HEK293 (cell line): ENCODE data around the gene PAFAH1B2.

Experiments
- CTCF ChIA-PET: fragments of 350-600 bp; formaldehyde crosslinking; extraction: SDS; loops from one replicate; lab custom pipeline; 2021; ENCODE audit warnings: antibody characterized with exemption; lab: Yijun Ruan, JAX
- POLR2A ChIA-PET: fragments of 300-600 bp; formaldehyde crosslinking; extraction: SDS; loops from one replicate; lab custom pipeline; 2020; ENCODE audit warnings: antibody characterized with exemption, inconsistent platforms; lab: Yijun Ruan, JAX
- H3K27ac ChIP-seq: fragments of 200-500 bp; sonication (Bioruptor generic); 2 replicates; pipeline ENCODE4 v1.5.1; 2014; ENCODE audit warnings: low read depth, low read length, control low read depth, inconsistent platforms; ENCODE audit errors: extremely low read depth
- H3K36me3 ChIP-seq, 2 experiments: fragments of 200-500 bp in 1 of 2; sonication (Bioruptor generic) in 1 of 2; 1 replicate in 1 of 2; 2 replicates in 1 of 2; pipeline ENCODE4 v1.5.1; 2014 to 2017; ENCODE audit warnings: inconsistent platforms in 2 of 2, low read length in 2 of 2; ENCODE audit not compliant: control insufficient read depth in 2 of 2, insufficient read depth in 1 of 2
- H3K4me1 ChIP-seq: fragments of 200-500 bp; sonication (Bioruptor generic); 2 replicates; pipeline ENCODE4 v1.5.1; 2014; ENCODE audit warnings: mild to moderate bottlenecking, low read length, inconsistent platforms; ENCODE audit not compliant: control insufficient read depth, insufficient read depth
- H3K4me3 ChIP-seq: 2 replicates; pipeline ENCODE4 v1.5.1; 2011; ENCODE audit warnings: low read depth, mild to moderate bottlenecking, control low read depth, low read length, moderate library complexity
- H3K9me3 ChIP-seq: fragments of 200-500 bp; sonication (Bioruptor generic); 2 replicates; pipeline ENCODE4 v1.5.1; 2014; ENCODE audit warnings: low read depth, low read length, inconsistent platforms; ENCODE audit not compliant: control insufficient read depth, insufficient read depth
- GLIS1 ChIP-seq: fragments of 450-650 bp; formaldehyde crosslinking; IDR thresholded peaks from 2 replicates; pipeline ENCODE4 v1.5.1; 2016; ENCODE audit warnings: missing biosample characterization, missing genetic modification characterization
- IKZF3 ChIP-seq: fragments of 450-650 bp; IDR thresholded peaks from 2 replicates; pipeline ENCODE4 v1.5.0; 2018; ENCODE audit warnings: missing biosample characterization, mild to moderate bottlenecking, missing genetic modification characterization, moderate library complexity
- MZF1 ChIP-seq: fragments of 450-650 bp; formaldehyde crosslinking; IDR thresholded peaks from 2 replicates; pipeline ENCODE4 v1.5.1; 2017; ENCODE audit warnings: missing biosample characterization, missing genetic modification characterization, borderline replicate concordance
- ZBTB20 ChIP-seq: fragments of 450-650 bp; formaldehyde crosslinking; IDR thresholded peaks from 2 replicates; pipeline ENCODE4 v1.5.1; 2016; ENCODE audit warnings: missing biosample characterization, missing genetic modification characterization
- ZNF175 ChIP-seq: fragments of 450-650 bp; formaldehyde crosslinking; IDR thresholded peaks from 2 replicates; pipeline ENCODE4 v1.5.1; 2016; ENCODE audit warnings: missing biosample characterization, missing genetic modification characterization
- ZNF223 ChIP-seq: fragments of 450-650 bp; formaldehyde crosslinking; IDR thresholded peaks from 2 replicates; pipeline ENCODE4 v1.5.1; 2016; ENCODE audit warnings: missing biosample characterization, missing genetic modification characterization
- ZNF37A ChIP-seq: fragments of 450-650 bp; IDR thresholded peaks from 2 replicates; pipeline ENCODE4 v1.5.1; 2018; ENCODE audit warnings: missing biosample characterization, missing genetic modification characterization
- ZNF404 ChIP-seq: fragments of 450-650 bp; formaldehyde crosslinking; IDR thresholded peaks from 2 replicates; pipeline ENCODE4 v1.5.1; 2017; ENCODE audit warnings: missing biosample characterization, missing genetic modification characterization
- ZNF555 ChIP-seq: fragments of 450-650 bp; formaldehyde crosslinking; conservative IDR thresholded peaks from 2 replicates; pipeline ENCODE4 v1.5.1; 2017; ENCODE audit warnings: missing biosample characterization, mild to moderate bottlenecking, missing genetic modification characterization, inconsistent platforms
- ZNF624 ChIP-seq: fragments of 450-650 bp; formaldehyde crosslinking; IDR thresholded peaks from 2 replicates; pipeline ENCODE4 v1.5.1; 2017; ENCODE audit warnings: missing biosample characterization, missing genetic modification characterization
- ZNF626 ChIP-seq: fragments of 450-650 bp; sonication (Bioruptor Pico); formaldehyde crosslinking; IDR thresholded peaks from 2 replicates; pipeline ENCODE4 v1.5.1; 2018; ENCODE audit warnings: missing biosample characterization, missing genetic modification characterization, inconsistent platforms
- ZNF768 ChIP-seq: fragments of 450-650 bp; formaldehyde crosslinking; IDR thresholded peaks from 2 replicates; pipeline ENCODE4 v1.5.1; 2018; ENCODE audit warnings: missing biosample characterization, mild to moderate bottlenecking, missing genetic modification characterization
- ZSCAN23 ChIP-seq: fragments of 450-650 bp; formaldehyde crosslinking; IDR thresholded peaks from 2 replicates; pipeline ENCODE4 v1.5.1; 2016; ENCODE audit warnings: missing biosample characterization, missing genetic modification characterization
- TF ChIP-seq, protein P1 (sequence below): fragments of 450-650 bp; formaldehyde crosslinking; IDR thresholded peaks from 2 replicates; pipeline ENCODE4 v1.5.1; 2016; ENCODE audit warnings: missing biosample characterization, missing genetic modification characterization

Gene PAFAH1B2

GRCh38 chr11:117194267-117194666, 50.2 kb downstream of the PAFAH1B2 start:
- Histone ChIP-seq H3K4me1 (no peaks in the 10 kb centered on the region), H3K27ac (no peak overlapping the region), H3K9me3 (no peaks in the 10 kb centered on the region), H3K4me3 (no peak overlapping the region), H3K36me3 (peaks cover 0 to 62% of the 10 kb centered on the region in 2 experiments; a peak in 1 of 3 replicates)
- TF ChIP-seq ZNF768 (tag by site-specific recombination) (no peak), ZBTB20 (tag by site-specific recombination) (no peak), ZNF555 (tag by site-specific recombination) (no peak), ZNF404 (no peak)
- TF ChIP-seq, protein P1, sequence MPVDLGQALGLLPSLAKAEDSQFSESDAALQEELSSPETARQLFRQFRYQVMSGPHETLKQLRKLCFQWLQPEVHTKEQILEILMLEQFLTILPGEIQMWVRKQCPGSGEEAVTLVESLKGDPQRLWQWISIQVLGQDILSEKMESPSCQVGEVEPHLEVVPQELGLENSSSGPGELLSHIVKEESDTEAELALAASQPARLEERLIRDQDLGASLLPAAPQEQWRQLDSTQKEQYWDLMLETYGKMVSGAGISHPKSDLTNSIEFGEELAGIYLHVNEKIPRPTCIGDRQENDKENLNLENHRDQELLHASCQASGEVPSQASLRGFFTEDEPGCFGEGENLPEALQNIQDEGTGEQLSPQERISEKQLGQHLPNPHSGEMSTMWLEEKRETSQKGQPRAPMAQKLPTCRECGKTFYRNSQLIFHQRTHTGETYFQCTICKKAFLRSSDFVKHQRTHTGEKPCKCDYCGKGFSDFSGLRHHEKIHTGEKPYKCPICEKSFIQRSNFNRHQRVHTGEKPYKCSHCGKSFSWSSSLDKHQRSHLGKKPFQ = no peak
- CTCF ChIA-PET = interaction anchor here (1.7 kb wide), 1 partner anchor 13 kb away, joined by 14 read pairs; no protein-coding TSS in a partner anchor
- POLR2A ChIA-PET = no interaction called here

- POLR2A ChIA-PET = interaction anchor here (0.8 kb wide), 1 partner anchor 25 kb away, joined by 3 read pairs; no protein-coding TSS in a partner anchor
- H3K36me3 ChIP-seq = peaks cover 0 to 53% of the 10 kb centered on the region in 2 experiments; a peak in 1 of 3 replicates
These were observed 51.2 kb downstream of the PAFAH1B2 start for GRCh38 chr11:117195258-117195657.

DNA sequence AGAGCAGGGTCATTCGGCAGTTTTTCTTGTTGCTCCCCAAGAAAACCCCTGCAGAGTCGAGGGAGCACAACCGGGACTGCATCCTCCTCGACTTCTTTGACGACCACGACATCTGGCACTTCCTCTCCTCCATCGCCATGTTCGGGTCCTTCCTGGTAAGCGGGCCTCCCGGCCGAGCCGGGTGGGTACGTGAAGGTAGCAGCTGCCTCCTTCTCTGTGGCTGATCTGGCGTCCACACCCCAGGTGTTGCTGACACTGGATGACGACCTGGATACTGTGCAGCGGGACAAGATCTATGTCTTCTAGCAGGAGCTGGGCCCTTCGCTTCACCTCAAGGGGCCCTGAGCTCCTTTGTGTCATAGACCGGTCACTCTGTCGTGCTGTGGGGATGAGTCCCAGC, 51.7 kb downstream of the PAFAH1B2 start:
- CTCF ChIA-PET = no interaction called here
- no peak overlapping the region for H3K4me3 ChIP-seq
- peaks cover 0 to 48% of the 10 kb centered on the region in 2 experiments; a peak in 1 of 3 replicates for H3K36me3 ChIP-seq
- TF ChIP-seq GLIS1 (tag by site-specific recombination) (no peak), ZSCAN23 (tag by site-specific recombination) (no peak), ZNF223 (tag by site-specific recombination) (no peak), ZNF626 (tag by site-specific recombination) (no peak)
- no peaks in the 10 kb centered on the region for H3K4me1 ChIP-seq
- H3K27ac ChIP-seq = no peak overlapping the region
- POLR2A ChIA-PET = no interaction called here
- H3K9me3 ChIP-seq = no peaks in the 10 kb centered on the region

More at GRCh38 chr11:117195258-117195657, 51.2 kb downstream of the PAFAH1B2 start:
- Histone ChIP-seq H3K27ac (no peak overlapping the region), H3K4me3 (no peak overlapping the region), H3K4me1 (no peaks in the 10 kb centered on the region), H3K9me3 (no peaks in the 10 kb centered on the region)
- CTCF ChIA-PET = interaction anchor here (1.7 kb wide), 1 partner anchor 14 kb away, joined by 14 read pairs; no protein-coding TSS in a partner anchor
- TF ChIP-seq ZNF37A (tag by site-specific recombination) = no peak
- TF ChIP-seq IKZF3 = no peak
- no peak for TF ChIP-seq MZF1 (tag by site-specific recombination)
- TF ChIP-seq, all 188 proteins: peak for 0

GRCh38 chr11:117197006-117197405, 52.9 kb downstream of the PAFAH1B2 start:
- H3K36me3 ChIP-seq = peaks cover 0 to 40% of the 10 kb centered on the region in 2 experiments; a peak in 1 of 3 replicates
- no peaks in the 10 kb centered on the region for H3K4me1 ChIP-seq
- H3K4me3 ChIP-seq = no peak overlapping the region
- CTCF ChIA-PET = interaction anchor here (0.5 to 2.4 kb wide), 6 partner anchors 19 to 710 kb away, joined by 3 to 10 read pairs (median 3); no protein-coding TSS in a partner anchor
- no peak overlapping the region for H3K27ac ChIP-seq
- POLR2A ChIA-PET = no interaction called here
- H3K9me3 ChIP-seq = no peaks in the 10 kb centered on the region
- TF ChIP-seq ZNF175 (tag by site-specific recombination) = no peak
- no peak for TF ChIP-seq ZNF624
